Lower leg skin (tissue), 4 donors: ENCODE data around the gene YIPF2. TPM values are rescaled to one million over a fixed set of nuclear protein-coding genes. Genes with fewer than 3 reads are reported as not detected.

Experiments
- DNase-seq, 2 donors: peaks; one replicate each; pipeline ENCODE4 v3.0.0-alpha.2; 2019; ENCODE audit warnings: low spot score in 2 of 2
- H3K4me3 ChIP-seq: fragments of 200-600 bp; sonication (generic); 2 replicates; pipeline ENCODE4 v1.5.1; 2017; ENCODE audit warnings: mild to moderate bottlenecking, low read depth; ENCODE audit not compliant: poor library complexity, severe bottlenecking
- CTCF ChIP-seq, 3 donors: fragments of 450-650 bp; IDR thresholded peaks; one replicate each; pipeline ENCODE4 v1.5.1; 2016; ENCODE audit warnings: antibody characterized with exemption in 3 of 3, mild to moderate bottlenecking in 3 of 3, moderate library complexity in 2 of 3
- POLR2A ChIP-seq, 2 donors: fragments of 450-650 bp; IDR thresholded peaks; one replicate each; pipeline ENCODE4 v1.6.1; 2016 to 2017; ENCODE audit warnings: antibody characterized with exemption in 2 of 2, mild to moderate bottlenecking in 1 of 2, moderate library complexity in 1 of 2
- WGBS, 2 donors: methylation state at CpG; one replicate each; pipeline ENCODE4 v1.1.5; 2018; 5-methylcytosine and 5-hydroxymethylcytosine counted together
- intact Hi-C: fragments of 100-400 bp; cut with DNase I; formaldehyde crosslinking; loops from one replicate; pipeline ENCODE4 v1.15.0; 2023; ENCODE audit warnings: low total_unique reads
- total RNA-seq, 4 donors: library from RNA; depleted of rRNA; stranded (reverse); fragments of >200 nt; gene quantifications; one replicate each; pipeline ENCODE4 v1.1.0, GENCODE V29; 2016

The YIPF2 gene
- total RNA-seq, 4 donors from 2014 or later = 38.4 to 55.3 (median 47.8) TPM

GRCh38 chr19:10916602-10917001 is 11.8 kb downstream of the YIPF2 start:
- intact Hi-C loops = no loop called here
- TF ChIP-seq POLR2A (IDR thresholded peaks at IDR 0.05) = no peak
- no peak for TF ChIP-seq CTCF (IDR thresholded peaks at IDR 0.05)
- H3K4me3 ChIP-seq = no peak overlapping the region
- no peak for DNase-seq
- WGBS, 2 donors = 98 to 100% methylated on average over 1 to 6 of the region's 6 CpGs

GRCh38 chr19:10915130-10916091 is 13.0 kb downstream of the YIPF2 start:
- WGBS, 2 donors = 52 to 62% methylated on average over 14 to 17 of the region's 19 CpGs
- DNase-seq = peak; percentile 35 to 83
- TF ChIP-seq POLR2A (IDR thresholded peaks at IDR 0.05) = no peak
- no peak for TF ChIP-seq CTCF (IDR thresholded peaks at IDR 0.05)

GRCh38 chr19:10913716-10914340 is 14.6 kb downstream of the YIPF2 start:
- intact Hi-C loops = no loop called here
- 91 to 98% methylated on average over 23 of the region's 24 CpGs for WGBS, 2 donors
- no peak for DNase-seq
- H3K4me3 ChIP-seq = no peak overlapping the region
- no peak for TF ChIP-seq CTCF (IDR thresholded peaks at IDR 0.05)
- no peak for TF ChIP-seq POLR2A (IDR thresholded peaks at IDR 0.05)

More at GRCh38 chr19:10915130-10916091, 13.0 kb downstream of the YIPF2 start:
- H3K4me3 ChIP-seq = no peak overlapping the region
- intact Hi-C loops = no loop called here

- intact Hi-C loops = no loop called here
- H3K4me3 ChIP-seq = no peak overlapping the region
- 89% methylated on average over 18 of the region's 18 CpGs for WGBS, 2 donors
- no peak for DNase-seq
- no peak for TF ChIP-seq POLR2A (IDR thresholded peaks at IDR 0.05)
- TF ChIP-seq CTCF (IDR thresholded peaks at IDR 0.05) = no peak
Observed at GRCh38 chr19:10912619-10913018, 15.8 kb downstream of the YIPF2 start.

- no peak for DNase-seq
- intact Hi-C loops = no loop called here
- WGBS, 2 donors = 90 to 91% methylated on average over 27 to 30 of the region's 31 CpGs
- no peak overlapping the region for H3K4me3 ChIP-seq
- TF ChIP-seq CTCF (IDR thresholded peaks at IDR 0.05) (no peak), POLR2A (IDR thresholded peaks at IDR 0.05) (no peak)
Observed at GRCh38 chr19:10911579-10912363, 16.7 kb downstream of the YIPF2 start.
